HG03280 (cell line): ENCODE results near the gene MED14.
"Not testable (repeated sequence)": the region's sequence is repeated elsewhere in the genome, so short reads cannot be mapped to it uniquely, and the experiment has no call there.

Experiments
- ATAC-seq: cut with Tn5 transposase; IDR thresholded peaks from one replicate; pipeline ENCODE4 v1.9.1; 2021; ENCODE audit warnings: mild to moderate bottlenecking, moderate library complexity; ENCODE audit not compliant: unreplicated experiment

Gene MED14

GRCh38 chrX:40732499-40732898 lies 2.8 kb downstream of the MED14 start:
- ATAC-seq = not testable (repeated sequence)

GRCh38 chrX:40729598-40730584 lies 5.5 kb downstream of the MED14 start:
- ATAC-seq = no peak

DNA sequence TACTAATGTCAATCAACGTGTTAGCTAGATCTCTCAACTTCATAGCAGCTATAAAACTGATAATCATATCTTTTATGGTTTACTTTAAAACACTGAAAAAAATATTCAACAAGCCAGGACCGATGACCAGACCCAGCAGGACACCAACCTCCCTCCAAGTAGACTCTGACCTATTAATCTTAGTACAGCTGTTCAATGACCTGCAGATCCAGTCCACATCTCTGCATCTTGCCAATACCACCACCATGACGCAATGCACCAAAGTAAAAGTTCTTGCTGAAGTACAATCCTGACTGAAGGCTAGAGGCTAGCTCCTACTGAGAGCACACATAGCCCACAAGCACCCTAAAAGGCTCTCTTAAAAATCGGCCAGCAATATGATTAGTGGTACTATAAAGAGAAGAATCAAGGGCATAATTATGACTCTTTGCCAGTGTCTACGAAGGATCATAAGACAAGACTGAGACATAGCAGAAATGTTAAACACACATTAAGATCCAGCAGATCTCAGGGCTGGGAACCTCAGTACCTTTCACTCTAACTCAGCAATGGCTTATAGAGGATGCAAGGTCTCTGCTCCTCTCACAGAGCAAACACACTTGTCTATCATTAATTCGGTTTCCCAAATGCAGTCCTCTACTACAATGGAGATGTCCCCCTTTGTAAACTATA lies 7.6 kb downstream of the MED14 start:
- ATAC-seq = no peak

DNA sequence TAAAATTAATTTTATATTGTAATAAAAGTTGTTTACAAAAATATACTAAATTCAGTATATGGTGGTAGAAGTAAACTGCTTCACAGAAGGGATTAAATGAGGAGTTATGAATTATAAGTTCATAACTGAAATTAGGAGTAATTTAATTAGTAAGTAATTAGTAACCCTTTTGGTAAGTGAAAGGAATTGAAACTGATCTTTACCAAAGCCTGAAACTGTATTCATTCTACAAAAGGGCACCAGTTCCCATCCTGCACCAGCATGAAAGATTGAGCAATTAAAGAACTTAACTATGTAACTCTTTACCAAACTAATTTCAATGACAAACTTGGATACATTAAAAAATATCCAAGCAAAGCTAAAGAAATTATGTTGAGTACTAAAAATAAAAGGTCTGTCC lies 8.2 kb downstream of the MED14 start:
- ATAC-seq = no peak

- ATAC-seq = no peak
These were observed 12.4 kb downstream of the MED14 start for GRCh38 chrX:40722930-40723329.

GRCh38 chrX:40721489-40722106 lies 13.7 kb downstream of the MED14 start:
- ATAC-seq = no peak

DNA sequence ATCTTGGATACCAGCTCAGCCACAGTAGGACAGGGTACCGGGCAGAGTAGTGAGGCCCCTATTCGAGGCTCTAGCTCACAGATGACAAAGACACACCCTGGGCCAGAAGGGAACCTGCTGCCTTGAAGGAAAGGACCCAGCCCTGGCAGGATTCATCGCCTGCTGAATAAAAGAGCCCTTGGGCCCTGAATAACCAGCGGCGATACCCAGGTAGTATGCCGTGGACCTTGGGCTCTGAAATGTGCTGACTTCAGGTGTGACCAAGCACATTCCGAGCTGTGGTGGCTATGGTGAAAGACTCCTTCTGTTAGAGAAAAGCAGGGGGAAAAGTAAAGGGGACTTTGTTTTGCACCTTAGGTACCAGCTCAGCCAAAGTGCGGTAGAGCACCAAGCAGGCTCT lies 14.6 kb downstream of the MED14 start:
- ATAC-seq = no peak

DNA sequence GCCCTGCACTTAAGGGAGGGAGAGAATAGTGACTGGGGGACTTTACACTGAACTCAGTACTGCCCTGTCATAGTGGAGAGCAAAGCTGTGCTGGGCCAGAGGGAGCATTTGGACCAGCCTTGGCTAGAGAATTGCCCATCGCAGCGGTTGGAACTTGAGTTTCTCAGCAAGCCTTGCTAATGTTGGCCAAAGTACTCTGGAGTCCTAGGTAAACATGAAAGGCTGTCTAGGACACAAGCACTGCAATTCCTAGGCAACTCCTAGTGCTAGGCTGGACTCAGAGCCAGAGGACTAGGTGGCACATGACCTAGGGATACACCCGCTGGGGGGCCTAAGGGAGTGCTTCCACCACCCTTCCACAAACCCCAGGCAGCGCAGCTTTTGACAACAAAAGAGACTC lies 15.0 kb downstream of the MED14 start:
- no peak for ATAC-seq

DNA sequence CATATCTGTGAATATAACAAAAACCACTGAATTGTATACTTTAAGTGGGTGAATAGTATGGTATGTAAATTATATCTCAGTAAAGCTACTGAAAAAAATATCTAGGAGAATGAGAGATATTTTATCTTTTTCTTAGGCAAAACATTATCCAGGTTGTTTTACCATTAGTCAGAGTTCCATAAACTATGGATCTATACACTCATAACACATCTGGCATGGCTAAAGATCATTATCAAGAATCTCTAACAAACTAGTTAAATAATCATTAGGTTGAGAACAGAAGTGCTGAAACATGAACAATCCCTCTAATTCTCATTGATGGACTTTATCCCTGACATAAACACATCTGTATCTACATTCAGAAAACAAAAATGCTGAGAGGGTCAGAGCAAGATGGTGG lies 15.6 kb downstream of the MED14 start:
- no peak for ATAC-seq

GRCh38 chrX:40719218-40719617 lies 16.1 kb downstream of the MED14 start:
- no peak for ATAC-seq

GRCh38 chrX:40709395-40709794 lies 25.9 kb downstream of the MED14 start:
- no peak for ATAC-seq

- no peak for ATAC-seq
These were observed 29.6 kb downstream of the MED14 start for GRCh38 chrX:40705658-40706312.

DNA sequence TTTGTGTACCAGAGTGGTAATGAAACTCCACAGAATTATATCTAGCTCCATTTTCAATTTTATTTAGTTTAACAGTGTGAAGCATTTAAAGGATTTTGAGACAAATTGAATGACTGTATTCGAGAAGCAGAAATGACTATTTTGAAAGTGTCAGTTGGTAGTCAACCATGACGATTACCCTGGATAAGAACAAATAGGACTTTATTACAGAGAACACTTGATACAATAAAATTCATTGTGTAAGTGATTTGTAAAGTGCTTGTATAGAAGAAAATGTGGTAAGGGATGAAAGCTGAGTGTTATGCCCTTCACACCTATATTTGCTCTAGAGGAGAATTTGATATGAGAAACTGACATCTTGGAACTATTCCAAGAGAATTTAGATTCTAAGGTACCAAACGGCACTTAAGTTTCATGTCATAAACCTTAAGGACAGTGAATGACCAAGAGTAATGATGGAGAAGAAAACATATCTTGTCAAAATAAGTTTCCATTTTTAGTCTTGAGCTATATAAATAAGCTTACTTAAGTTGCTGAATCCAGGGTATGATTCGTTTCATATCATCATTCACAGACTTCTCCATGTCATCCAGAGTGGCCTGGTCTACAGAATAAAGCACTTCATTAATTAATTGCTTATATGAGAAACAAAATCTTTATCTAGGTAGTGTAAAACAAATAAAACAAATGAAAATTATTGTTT lies 34.6 kb downstream of the MED14 start:
- no peak for ATAC-seq

DNA sequence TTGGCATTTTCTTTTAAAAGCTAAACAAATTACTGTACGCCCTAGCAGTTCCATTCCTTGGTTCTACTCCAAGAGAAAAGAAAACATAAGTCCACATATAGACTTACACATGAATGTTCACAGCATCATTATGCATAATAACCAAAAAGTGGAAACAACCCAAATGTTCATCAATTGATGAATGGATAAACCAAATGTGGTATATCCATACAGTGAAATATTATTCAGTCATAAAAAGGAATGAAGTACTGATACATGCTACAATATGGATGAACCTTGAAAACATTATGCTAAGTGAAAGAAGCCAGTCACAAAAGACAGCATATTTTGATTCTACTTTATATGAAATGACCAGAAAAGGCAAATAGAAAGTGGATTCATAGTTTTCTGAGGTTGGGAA lies 36.5 kb downstream of the MED14 start:
- ATAC-seq = no peak

DNA sequence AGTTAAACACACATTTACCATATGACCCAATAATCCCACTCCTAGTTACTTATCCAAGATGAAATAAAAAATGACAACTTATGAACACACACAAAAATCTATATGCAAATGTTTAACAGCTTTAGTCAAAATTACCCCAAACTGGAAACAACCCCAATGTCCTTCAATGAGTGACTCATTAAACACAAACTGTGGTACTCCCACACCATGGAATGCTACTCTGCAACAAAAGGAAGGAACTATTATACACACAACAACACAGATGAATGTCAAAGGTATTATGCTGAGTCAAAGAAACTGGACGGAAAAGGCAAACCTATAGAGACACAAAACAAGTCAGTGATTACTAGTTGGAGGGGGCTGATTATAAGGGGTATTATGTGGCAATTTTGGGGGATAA lies 40.5 kb downstream of the MED14 start:
- ATAC-seq = no peak

- no peak for ATAC-seq
These were observed 46.4 kb downstream of the MED14 start for GRCh38 chrX:40688929-40689328.

GRCh38 chrX:40687169-40687568 lies 48.2 kb downstream of the MED14 start:
- no peak for ATAC-seq

DNA sequence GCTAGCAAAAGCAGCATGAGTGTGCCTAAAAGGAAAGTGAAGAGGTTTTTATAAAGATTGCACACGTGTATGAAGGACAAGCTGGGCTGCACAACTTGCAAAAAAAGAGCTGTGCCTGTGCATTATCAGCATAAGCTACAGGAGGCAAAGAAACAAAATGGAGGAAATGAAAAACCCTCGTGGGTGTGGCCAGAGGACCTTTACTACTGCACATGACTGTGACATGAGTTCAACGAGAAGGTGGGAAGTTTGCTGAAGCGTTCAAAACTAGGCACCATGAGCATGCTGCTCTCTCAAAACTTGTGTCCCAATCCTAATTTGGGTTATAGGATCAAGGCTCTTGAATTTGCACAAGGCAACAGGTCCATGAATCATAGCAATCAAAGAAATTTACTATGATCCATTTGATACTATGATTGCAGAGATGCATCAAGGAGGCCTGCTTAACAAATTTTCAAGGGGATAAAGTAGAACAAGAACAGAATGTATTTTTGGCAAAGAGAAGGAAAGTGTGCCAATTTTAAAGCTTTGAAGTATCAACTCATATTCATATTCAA lies 49.9 kb downstream of the MED14 start:
- ATAC-seq = no peak

- no peak for ATAC-seq
These were observed 51.2 kb downstream of the MED14 start for GRCh38 chrX:40684092-40684491.

GRCh38 chrX:40683245-40683644 lies 52.1 kb downstream of the MED14 start:
- ATAC-seq = no peak
